WTC11 (cell line): ENCODE measurements around the gene ZBTB18. TPM values are rescaled to one million over a fixed set of nuclear protein-coding genes. Genes with fewer than 3 reads are reported as not detected.

Experiments
- ATAC-seq: fragments of 200-7000 bp; cut with Tn5 transposase; 2 replicates; pipeline ENCODE4 v1.10.0; 2021; ENCODE audit warnings: mild to moderate bottlenecking, moderate library complexity
- CTCF ChIA-PET: fragments of 300-600 bp; sonication (Branson Sonifier 250); formaldehyde crosslinking; loops from one replicate; lab custom pipeline; 2021; ENCODE audit warnings: antibody characterized with exemption; lab: Charles Lee
- POLR2A ChIA-PET: fragments of 350-600 bp; sonication (Branson Sonifier 250); formaldehyde crosslinking; loops from one replicate; lab custom pipeline; 2021; ENCODE audit warnings: antibody characterized with exemption; lab: Charles Lee
- DNase-seq: peaks from one replicate; pipeline ENCODE4 v3.0.0; 2021; ENCODE audit warnings: low spot score
- H3K27ac Mint-ChIP-seq: 2 replicates; pipeline ENCODE4 v1.8.0; 2021; ENCODE audit warnings: mixed read lengths
- H3K27me3 Mint-ChIP-seq: 2 replicates; pipeline ENCODE4 v1.8.0; 2021; ENCODE audit warnings: low read depth, mild to moderate bottlenecking, moderate library complexity, mixed read lengths
- H3K36me3 Mint-ChIP-seq: 2 replicates; pipeline ENCODE4 v1.8.0; 2021; ENCODE audit warnings: mixed read lengths
- H3K4me1 Mint-ChIP-seq: 2 replicates; pipeline ENCODE4 v1.8.0; 2022; ENCODE audit warnings: mixed read lengths
- H3K4me3 Mint-ChIP-seq: 2 replicates; pipeline ENCODE4 v1.8.0; 2021; ENCODE audit warnings: mild to moderate bottlenecking, moderate library complexity, mixed read lengths
- H3K9me3 Mint-ChIP-seq: 2 replicates; pipeline ENCODE4 v1.8.0; 2021; ENCODE audit warnings: mixed read lengths
- AFF4 ChIP-seq: sonication (generic); formaldehyde crosslinking; IDR thresholded peaks from 2 replicates; pipeline ENCODE4 v1.8.1; 2023; ENCODE audit warnings: mild to moderate bottlenecking, missing genetic modification reagents, borderline replicate concordance
- CDX4 ChIP-seq: fragments of 250-450 bp; sonication (Bioruptor Pico); IDR thresholded peaks from 2 replicates; pipeline ENCODE4 v1.9.0; 2021; ENCODE audit warnings: moderate library complexity, mild to moderate bottlenecking, inconsistent platforms, borderline replicate concordance
- E2F1 ChIP-seq: sonication (generic); formaldehyde crosslinking; IDR thresholded peaks from 2 replicates; pipeline ENCODE4 v1.8.0; 2022; ENCODE audit warnings: mild to moderate bottlenecking, missing genetic modification reagents
- E2F5 ChIP-seq: sonication (generic); formaldehyde crosslinking; IDR thresholded peaks from 2 replicates; pipeline ENCODE4 v1.8.1; 2022; ENCODE audit warnings: mild to moderate bottlenecking, moderate library complexity, missing genetic modification reagents
- FOXJ3 ChIP-seq: sonication (generic); formaldehyde crosslinking; IDR thresholded peaks from 2 replicates; pipeline ENCODE4 v1.9.0; 2021; ENCODE audit warnings: missing genetic modification reagents, mild to moderate bottlenecking, borderline replicate concordance
- FOXK1 ChIP-seq: sonication (generic); formaldehyde crosslinking; IDR thresholded peaks from 2 replicates; pipeline ENCODE4 v1.8.0; 2022; ENCODE audit warnings: mild to moderate bottlenecking, moderate library complexity, missing genetic modification reagents
- IRF2 ChIP-seq: sonication (generic); formaldehyde crosslinking; IDR thresholded peaks from 2 replicates; pipeline ENCODE4 v1.8.0; 2022; ENCODE audit warnings: low read depth, missing genetic modification reagents, borderline replicate concordance
- KAT7 ChIP-seq: sonication (generic); formaldehyde crosslinking; IDR thresholded peaks from 2 replicates; pipeline ENCODE4 v1.8.1; 2023; ENCODE audit warnings: missing genetic modification reagents, mild to moderate bottlenecking, borderline replicate concordance
- MAX ChIP-seq: sonication (generic); formaldehyde crosslinking; IDR thresholded peaks from 2 replicates; pipeline ENCODE4 v1.8.0; 2022; ENCODE audit warnings: mild to moderate bottlenecking, missing genetic modification reagents
- MLX ChIP-seq: sonication (generic); formaldehyde crosslinking; IDR thresholded peaks from 2 replicates; pipeline ENCODE4 v1.8.1; 2023; ENCODE audit warnings: mild to moderate bottlenecking, missing genetic modification reagents, moderate library complexity
- MXD4 ChIP-seq: fragments of 250-450 bp; sonication (Bioruptor Pico); IDR thresholded peaks from 2 replicates; pipeline ENCODE4 v1.8.0; 2021; ENCODE audit warnings: mild to moderate bottlenecking, moderate library complexity, borderline replicate concordance
- NFE2L1 ChIP-seq: sonication (generic); formaldehyde crosslinking; IDR thresholded peaks from 2 replicates; pipeline ENCODE4 v1.8.1; 2023; ENCODE audit warnings: missing genetic modification reagents
- PRDM15 ChIP-seq: sonication (generic); formaldehyde crosslinking; IDR thresholded peaks from 2 replicates; pipeline ENCODE4 v1.8.0; 2022; ENCODE audit warnings: missing genetic modification reagents
- PRRX2 ChIP-seq: fragments of 250-450 bp; sonication (Bioruptor Pico); IDR thresholded peaks from 2 replicates; pipeline ENCODE4 v1.8.0; 2021; ENCODE audit warnings: mild to moderate bottlenecking
- TEAD1 ChIP-seq: sonication (generic); formaldehyde crosslinking; IDR thresholded peaks from 2 replicates; pipeline ENCODE4 v1.8.0; 2022; ENCODE audit warnings: mild to moderate bottlenecking, missing genetic modification reagents
- ZNF138 ChIP-seq: sonication (generic); formaldehyde crosslinking; conservative IDR thresholded peaks from 2 replicates; pipeline ENCODE4 v1.8.1; 2022; ENCODE audit warnings: mild to moderate bottlenecking, moderate library complexity, missing genetic modification reagents
- ZNF396 ChIP-seq: fragments of 250-450 bp; sonication (Bioruptor Pico); IDR thresholded peaks from 2 replicates; pipeline ENCODE4 v1.8.0; 2021; ENCODE audit warnings: mild to moderate bottlenecking, moderate library complexity, borderline replicate concordance
- total RNA-seq: library from RNA; stranded (reverse); gene quantifications from 3 replicates; pipeline ENCODE4 v1.2.3, GENCODE V29; 2021

ZBTB18 gene
- total RNA-seq, 1 experiment from 2014 or later = 16.0 TPM

GRCh38 chr1:244022311-244022710 is 28.8 kb upstream of the ZBTB18 start (continued):
- TF ChIP-seq AFF4 (CRISPR knock-in tag) = no peak

GRCh38 chr1:244022864-244023440 is 28.1 kb upstream of the ZBTB18 start:
- POLR2A ChIA-PET = no interaction called here

More at GRCh38 chr1:244022864-244023440, 28.1 kb upstream of the ZBTB18 start:
- TF ChIP-seq MXD4 = no peak
- TF ChIP-seq ZNF138 (CRISPR knock-in tag) = no peak
- no peak for TF ChIP-seq KAT7 (CRISPR knock-in tag)
- TF ChIP-seq PRRX2 = no peak
- no peak for TF ChIP-seq ZNF396 (CRISPR knock-in tag)
- no peak for TF ChIP-seq IRF2 (CRISPR knock-in tag)
- no peak for TF ChIP-seq E2F1 (CRISPR knock-in tag)
- no peak for TF ChIP-seq PRDM15 (CRISPR knock-in tag)
- no peak for TF ChIP-seq TEAD1 (CRISPR knock-in tag)
- no peak for TF ChIP-seq FOXJ3 (CRISPR knock-in tag)
- no peak for TF ChIP-seq MAX
- TF ChIP-seq NFE2L1 (CRISPR knock-in tag) = no peak
- no peak for TF ChIP-seq FOXK1 (CRISPR knock-in tag)
- TF ChIP-seq CDX4 (CRISPR knock-in tag) = no peak
- no peak for TF ChIP-seq MLX (CRISPR knock-in tag)
- TF ChIP-seq E2F5 (CRISPR knock-in tag) = no peak
- CTCF ChIA-PET = no interaction called here
- Mint-ChIP-seq H3K27ac (peak overlapping the region; percentile 17; the same call in 1 of the 2 replicates), H3K36me3 (no peaks in the 10 kb centered on the region), H3K4me1 (peaks cover 30% of the 10 kb centered on the region), H3K9me3 (peaks cover 17% of the 10 kb centered on the region), H3K4me3 (no peak overlapping the region), H3K27me3 (no peaks in the 10 kb centered on the region)
- no peak for DNase-seq
- ATAC-seq = no peak
